Peyer's patch (tissue), 4 donors: Measurements from ENCODE around the gene PRR27.

Experiments used
- POLR2A ChIP-seq, 2 donors: fragments of 450-650 bp; IDR thresholded peaks; one replicate each; pipeline ENCODE4 v1.5.1; 2017; ENCODE audit warnings: antibody characterized with exemption in 2 of 2, mild to moderate bottlenecking in 2 of 2, moderate library complexity in 2 of 2
- TF ChIP-seq, protein P1 (sequence below), 6 experiments: fragments of 450-650 bp in 4 of 6; fragments of 200-600 bp in 2 of 6; sonication (generic) in 1 of 6; IDR thresholded peaks; one replicate each; pipeline ENCODE4 v1.5.1; 2017 to 2019; ENCODE audit warnings: antibody characterized with exemption in 6 of 6, mild to moderate bottlenecking in 3 of 6, moderate library complexity in 1 of 6

- TF ChIP-seq, protein P1, sequence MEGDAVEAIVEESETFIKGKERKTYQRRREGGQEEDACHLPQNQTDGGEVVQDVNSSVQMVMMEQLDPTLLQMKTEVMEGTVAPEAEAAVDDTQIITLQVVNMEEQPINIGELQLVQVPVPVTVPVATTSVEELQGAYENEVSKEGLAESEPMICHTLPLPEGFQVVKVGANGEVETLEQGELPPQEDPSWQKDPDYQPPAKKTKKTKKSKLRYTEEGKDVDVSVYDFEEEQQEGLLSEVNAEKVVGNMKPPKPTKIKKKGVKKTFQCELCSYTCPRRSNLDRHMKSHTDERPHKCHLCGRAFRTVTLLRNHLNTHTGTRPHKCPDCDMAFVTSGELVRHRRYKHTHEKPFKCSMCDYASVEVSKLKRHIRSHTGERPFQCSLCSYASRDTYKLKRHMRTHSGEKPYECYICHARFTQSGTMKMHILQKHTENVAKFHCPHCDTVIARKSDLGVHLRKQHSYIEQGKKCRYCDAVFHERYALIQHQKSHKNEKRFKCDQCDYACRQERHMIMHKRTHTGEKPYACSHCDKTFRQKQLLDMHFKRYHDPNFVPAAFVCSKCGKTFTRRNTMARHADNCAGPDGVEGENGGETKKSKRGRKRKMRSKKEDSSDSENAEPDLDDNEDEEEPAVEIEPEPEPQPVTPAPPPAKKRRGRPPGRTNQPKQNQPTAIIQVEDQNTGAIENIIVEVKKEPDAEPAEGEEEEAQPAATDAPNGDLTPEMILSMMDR (IDR thresholded peaks at IDR 0.05) = no peak
- TF ChIP-seq POLR2A (IDR thresholded peaks at IDR 0.05) = no peak
These were observed 23.1 kb downstream of the PRR27 start for GRCh38 chr4:70177090-70177489.
